SK-N-MC (cell line): ENCODE data around the gene CCDC57.

Source experiments
- EZH2 ChIP-seq: fragments of 200-600 bp; sonication (generic); IDR thresholded peaks from one replicate; pipeline ENCODE4 v1.6.1; 2017; ENCODE audit warnings: antibody characterized with exemption
- POLR2AphosphoS5 ChIP-seq: IDR thresholded peaks from 2 replicates; pipeline ENCODE4 v1.6.1; 2012; ENCODE audit warnings: mild to moderate bottlenecking, low read depth, low read length, borderline replicate concordance

GRCh38 chr17:82091264-82092066 is 121.2 kb downstream of the CCDC57 start:
- TF ChIP-seq POLR2AphosphoS5 = no peak
- no peak for TF ChIP-seq EZH2
